Ectodermal cell (in vitro differentiated cells): Measurements from ENCODE around the gene EMILIN2.
"Not testable (repeated sequence)": the region's sequence is repeated elsewhere in the genome, so short reads cannot be mapped to it uniquely, and the experiment has no call there.

ENCODE experiments used
- H3K27ac ChIP-seq: 2 replicates; pipeline ENCODE4 v1.7.0; 2013; ENCODE audit warnings: mild to moderate bottlenecking, low read depth, low read length; ENCODE audit not compliant: insufficient read depth, poor library complexity, severe bottlenecking
- H3K27me3 ChIP-seq: 2 replicates; pipeline ENCODE4 v1.7.0; 2013; ENCODE audit warnings: mild to moderate bottlenecking, low read length; ENCODE audit not compliant: insufficient read depth, control insufficient read depth, poor library complexity, severe bottlenecking
- H3K36me3 ChIP-seq: one replicate; pipeline ENCODE4 v1.7.0; 2013; ENCODE audit warnings: low read length; ENCODE audit not compliant: control insufficient read depth, insufficient read depth
- H3K4me1 ChIP-seq: one replicate; pipeline ENCODE4 v1.7.0; 2013; ENCODE audit warnings: low read length; ENCODE audit not compliant: control insufficient read depth, insufficient read depth
- H3K4me3 ChIP-seq: 2 replicates; pipeline ENCODE4 v1.7.0; 2013; ENCODE audit warnings: low read depth, low read length, control low read depth; ENCODE audit not compliant: insufficient read depth
- H3K9me3 ChIP-seq: 2 replicates; pipeline ENCODE4 v1.7.0; 2013; ENCODE audit warnings: mild to moderate bottlenecking, low read length, moderate library complexity; ENCODE audit not compliant: control insufficient read depth
- WGBS, 2 experiments: methylation state at CpG; one replicate each; pipeline ENCODE4 v1.1.7; 2013; ENCODE audit warnings: missing lambda C conversion rate in 2 of 2; 5-methylcytosine and 5-hydroxymethylcytosine counted together

Gene EMILIN2

GRCh38 chr18:2914185-2914880 is 67.5 kb downstream of the EMILIN2 start:
- peaks cover 7% of the 10 kb centered on the region for H3K36me3 ChIP-seq
- no peak overlapping the region for H3K27ac ChIP-seq
- no peaks in the 10 kb centered on the region for H3K27me3 ChIP-seq
- H3K4me3 ChIP-seq: no peak overlapping the region
- H3K4me1 ChIP-seq: peaks cover 13% of the 10 kb centered on the region
- H3K9me3 ChIP-seq: no peaks in the 10 kb centered on the region
- WGBS, 2 experiments: 93 to 94% methylated on average over 17 of the region's 17 CpGs

GRCh38 chr18:2914881-2915240 is 68.1 kb downstream of the EMILIN2 start:
- H3K27ac ChIP-seq: no peak overlapping the region
- no peaks in the 10 kb centered on the region for H3K27me3 ChIP-seq
- peaks cover 13% of the 10 kb centered on the region for H3K4me1 ChIP-seq
- H3K4me3 ChIP-seq: no peak overlapping the region
- no peaks in the 10 kb centered on the region for H3K9me3 ChIP-seq
- 95 to 96% methylated on average over 11 of the region's 11 CpGs for WGBS, 2 experiments
- peaks cover 6% of the 10 kb centered on the region for H3K36me3 ChIP-seq

GRCh38 chr18:2915486-2915885 is 68.7 kb downstream of the EMILIN2 start:
- H3K9me3 ChIP-seq, H3K4me3 ChIP-seq, H3K27me3 ChIP-seq, H3K27ac ChIP-seq: not testable (repeated sequence)
- peaks cover 13% of the 10 kb centered on the region for H3K4me1 ChIP-seq
- 91 to 93% methylated on average over 16 of the region's 16 CpGs for WGBS, 2 experiments
- H3K36me3 ChIP-seq: peaks cover 12% of the 10 kb centered on the region

GRCh38 chr18:2916184-2916583 is 69.4 kb downstream of the EMILIN2 start:
- Histone ChIP-seq H3K36me3 (peaks cover 19% of the 10 kb centered on the region), H3K4me3 (no peak overlapping the region)
- WGBS, 2 experiments: 58 to 62% methylated on average over 7 of the region's 7 CpGs

GRCh38 chr18:2917259-2918047 is 70.6 kb downstream of the EMILIN2 start:
- peaks cover 19% of the 10 kb centered on the region for H3K36me3 ChIP-seq
- WGBS, 2 experiments: 85% methylated on average over 16 of the region's 16 CpGs

More at GRCh38 chr18:2916184-2916583, 69.4 kb downstream of the EMILIN2 start:
- Histone ChIP-seq H3K4me1 (peaks cover 13% of the 10 kb centered on the region), H3K27ac (no peak overlapping the region), H3K9me3 (no peaks in the 10 kb centered on the region), H3K27me3 (no peaks in the 10 kb centered on the region)

GRCh38 chr18:2918761-2919550 is 72.2 kb downstream of the EMILIN2 start:
- Histone ChIP-seq H3K36me3 (peaks cover 22% of the 10 kb centered on the region), H3K4me3 (no peak overlapping the region), H3K27me3 (no peaks in the 10 kb centered on the region), H3K27ac (no peak overlapping the region), H3K4me1 (peaks cover 13% of the 10 kb centered on the region), H3K9me3 (no peaks in the 10 kb centered on the region)
- 94 to 95% methylated on average over 17 to 18 of the region's 18 CpGs for WGBS, 2 experiments

More at GRCh38 chr18:2917259-2918047, 70.6 kb downstream of the EMILIN2 start:
- Histone ChIP-seq H3K27ac (no peak overlapping the region), H3K27me3 (no peaks in the 10 kb centered on the region), H3K9me3 (no peaks in the 10 kb centered on the region), H3K4me3 (no peak overlapping the region), H3K4me1 (peaks cover 13% of the 10 kb centered on the region)

- Histone ChIP-seq H3K9me3 (no peaks in the 10 kb centered on the region), H3K27me3 (no peaks in the 10 kb centered on the region), H3K27ac (no peak overlapping the region), H3K36me3 (peaks cover 22% of the 10 kb centered on the region), H3K4me1 (peaks cover 13% of the 10 kb centered on the region), H3K4me3 (no peak overlapping the region)
- 95% methylated on average over 5 of the region's 5 CpGs for WGBS, 2 experiments
Measured at GRCh38 chr18:2919600-2919999, 72.8 kb downstream of the EMILIN2 start.

- no peak overlapping the region for H3K4me3 ChIP-seq
- WGBS, 2 experiments: 92 to 94% methylated on average over 11 of the region's 11 CpGs
- H3K27me3 ChIP-seq: no peaks in the 10 kb centered on the region
- H3K36me3 ChIP-seq: peaks cover 25% of the 10 kb centered on the region
- no peak overlapping the region for H3K27ac ChIP-seq
- peaks cover 13% of the 10 kb centered on the region for H3K4me1 ChIP-seq
- H3K9me3 ChIP-seq: no peaks in the 10 kb centered on the region
Measured at GRCh38 chr18:2920027-2920426, 73.2 kb downstream of the EMILIN2 start.

GRCh38 chr18:2920546-2921343 is 73.9 kb downstream of the EMILIN2 start:
- Histone ChIP-seq H3K4me3 (no peak overlapping the region), H3K27me3 (no peaks in the 10 kb centered on the region), H3K4me1 (peaks cover 13% of the 10 kb centered on the region), H3K36me3 (peaks cover 25% of the 10 kb centered on the region), H3K9me3 (no peaks in the 10 kb centered on the region), H3K27ac (no peak overlapping the region)
- 94 to 97% methylated on average over 16 of the region's 16 CpGs for WGBS, 2 experiments
